A549 (cell line): Measurements from ENCODE around the gene WDHD1. TPM values are rescaled to one million over a fixed set of nuclear protein-coding genes. Genes with fewer than 3 reads are reported as not detected.

Experiments used
- ATAC-seq, 2 experiments: fragments of 200-7000 bp in 1 of 2; fragments of >200 bp in 1 of 2; cut with Nextera tagmentation in 1 of 2; cut with Tn5 transposase in 1 of 2; 3 replicates each; pipeline versions ENCODE4 v1.8.0 to v1.9.1; 2018 to 2020; ENCODE audit warnings: mild to moderate bottlenecking in 1 of 2, moderate library complexity in 1 of 2
- CTCF ChIA-PET: fragments of 300-600 bp; sonication (Branson Sonifier 250); formaldehyde crosslinking; extraction: SDS; loops from one replicate; lab custom pipeline; 2021; ENCODE audit warnings: antibody characterized with exemption, inconsistent platforms; lab: Yijun Ruan, JAX
- POLR2A ChIA-PET: fragments of 350-600 bp; formaldehyde crosslinking; extraction: SDS; loops from one replicate; lab custom pipeline; 2021; ENCODE audit warnings: antibody characterized with exemption, inconsistent platforms; lab: Yijun Ruan, JAX
- DNase-seq, 2 experiments: peaks; one replicate each; pipeline versions ENCODE4 v3.0.0 to v3.0.0-alpha.2; 2011 to 2016; ENCODE audit warnings: low read depth in 1 of 2, low spot score in 1 of 2
- FAIRE-seq: peaks from 2 replicates; lab custom pipeline; 2011; peaks lifted over from hg19 to GRCh38; lab: Jason Lieb, UNC
- H3K27ac ChIP-seq, 2 experiments: fragments of >200 bp; sonication (Bioruptor Twin); formaldehyde crosslinking; 3 replicates each; pipeline ENCODE4 v1.5.1; 2016 to 2017
- H3K4me1 ChIP-seq: fragments of >200 bp; sonication (Bioruptor Twin); formaldehyde crosslinking; 3 replicates; pipeline ENCODE4 v1.6.1; 2016
- H3K4me2 ChIP-seq: fragments of >200 bp; sonication (Bioruptor Twin); formaldehyde crosslinking; 3 replicates; pipeline ENCODE4 v1.6.1; 2016
- H3K4me3 ChIP-seq: fragments of >200 bp; sonication (Bioruptor Twin); formaldehyde crosslinking; 3 replicates; pipeline ENCODE4 v1.5.1; 2016
- H3K9me3 ChIP-seq: fragments of >200 bp; sonication (Bioruptor Twin); formaldehyde crosslinking; 3 replicates; pipeline ENCODE4 v1.6.1; 2016
- BCL3 ChIP-seq: fragments of >200 bp; sonication (Bioruptor Twin); formaldehyde crosslinking; IDR thresholded peaks from 3 replicates; pipeline ENCODE4 v1.6.1; 2016
- BHLHE40 ChIP-seq: IDR thresholded peaks from 2 replicates; pipeline ENCODE4 v1.6.1; 2012; ENCODE audit warnings: low read depth, low read length, inconsistent platforms
- CBX2 ChIP-seq: fragments of 200-600 bp; sonication (generic); IDR thresholded peaks from 2 replicates; pipeline ENCODE4 v1.6.1; 2016; ENCODE audit warnings: low read depth, mild to moderate bottlenecking, borderline replicate concordance
- CBX8 ChIP-seq: fragments of 200-600 bp; sonication (generic); IDR thresholded peaks from 2 replicates; pipeline ENCODE4 v1.6.1; 2016
- CTCF ChIP-seq: fragments of >200 bp; sonication (Bioruptor Twin); formaldehyde crosslinking; IDR thresholded peaks from 3 replicates; pipeline ENCODE4 v1.5.1; 2016
- EP300 ChIP-seq, 2 experiments: fragments of >200 bp; sonication (Bioruptor Twin); formaldehyde crosslinking; IDR thresholded peaks; 2 replicates in 1 of 2; 3 replicates in 1 of 2; pipeline ENCODE4 v1.6.1; 2016 to 2017
- ESRRA ChIP-seq: fragments of 150-350 bp; IDR thresholded peaks from 2 replicates; pipeline ENCODE4 v1.6.1; 2014; ENCODE audit warnings: mild to moderate bottlenecking, low read length, borderline replicate concordance
- FOSB ChIP-seq: fragments of 250-450 bp; sonication (Bioruptor Pico); IDR thresholded peaks from 2 replicates; pipeline ENCODE4 v1.5.0; 2020; ENCODE audit warnings: mild to moderate bottlenecking, moderate library complexity
- GATA3 ChIP-seq: IDR thresholded peaks from 2 replicates; pipeline ENCODE4 v1.6.1; 2012; ENCODE audit warnings: borderline replicate concordance
- PBX3 ChIP-seq: IDR thresholded peaks from 2 replicates; pipeline ENCODE4 v1.6.1; 2012
- POLR2A ChIP-seq: IDR thresholded peaks from 2 replicates; pipeline ENCODE4 v1.6.1; 2012; ENCODE audit warnings: mild to moderate bottlenecking, low read length
- POLR2AphosphoS2 ChIP-seq: conservative IDR thresholded peaks from 2 replicates; pipeline ENCODE4 v1.6.1; 2012; ENCODE audit warnings: low read length, improper control_type of control experiment, inconsistent platforms
- RARB ChIP-seq: fragments of 250-450 bp; sonication (Bioruptor Pico); IDR thresholded peaks from 2 replicates; pipeline ENCODE4 v1.8.0; 2021; ENCODE audit warnings: mild to moderate bottlenecking, moderate library complexity
- SMC3 ChIP-seq: fragments of >200 bp; sonication (Bioruptor Twin); formaldehyde crosslinking; IDR thresholded peaks from 3 replicates; pipeline ENCODE4 v1.6.1; 2018; ENCODE audit warnings: inconsistent platforms
- TFCP2L1 ChIP-seq: fragments of 250-450 bp; sonication (Bioruptor Pico); IDR thresholded peaks from 2 replicates; pipeline ENCODE4 v1.5.0; 2021; ENCODE audit warnings: mild to moderate bottlenecking
- USF2 ChIP-seq: fragments of 450-650 bp; IDR thresholded peaks from 2 replicates; pipeline ENCODE4 v1.6.1; 2014; ENCODE audit warnings: antibody characterized with exemption
- ZC3H11A ChIP-seq: fragments of 450-650 bp; IDR thresholded peaks from 2 replicates; pipeline ENCODE4 v1.6.1; 2014; ENCODE audit warnings: antibody characterized with exemption, mild to moderate bottlenecking
- ZFP36 ChIP-seq: fragments of 450-650 bp; IDR thresholded peaks from 2 replicates; pipeline ENCODE4 v1.6.1; 2014; ENCODE audit warnings: borderline replicate concordance; ENCODE audit not compliant: partially characterized antibody
- WGBS: methylation state at CpG from one replicate; pipeline ENCODE4 v1.1.6; 2017; ENCODE audit errors: missing lambda C conversion rate; 5-methylcytosine and 5-hydroxymethylcytosine counted together
- polyA plus RNA-seq, 4 experiments: library from polyadenylated mRNA; depleted of rRNA in 3 of 4; stranded (reverse); fragments of >200 nt; fragmentation: RNase III in 1 of 4; extraction: RNeasy Plus Mini Kit Qiagen cat#74134 plus additional on column Dnase treatment in 1 of 4; gene quantifications; 2 replicates in 3 of 4; 3 replicates in 1 of 4; pipeline ENCODE4 v1.2.3, GENCODE V29; 2011 to 2017

WDHD1 gene
- polyA plus RNA-seq, 2 of the 4 experiments (the other 2 are of a cell fraction) = 16.3 to 35.6 TPM

GRCh38 chr14:54981698-54982097 is 45.2 kb downstream of the WDHD1 start:
- DNase-seq = peak in 1 of 2 experiments; percentile 13

GRCh38 chr14:54979039-54979438 is 47.9 kb downstream of the WDHD1 start:
- Histone ChIP-seq H3K9me3 (no peaks in the 10 kb centered on the region), H3K4me2 (no peak overlapping the region), H3K4me1 (peaks cover 6% of the 10 kb centered on the region; the same call in 1 of the 3 replicates), H3K27ac (no peak overlapping the region), H3K4me3 (no peak overlapping the region)
- 89% methylated on average over 3 of the region's 3 CpGs for WGBS
- no peak for ATAC-seq
- TF ChIP-seq ZC3H11A (no peak), USF2 (no peak), POLR2A (no peak), FOSB (no peak), ESRRA (no peak)
- ChIA-PET POLR2A (no interaction called here), CTCF (no interaction called here)
- no peak for DNase-seq
- FAIRE-seq = no peak

More at GRCh38 chr14:54981698-54982097, 45.2 kb downstream of the WDHD1 start:
- CTCF ChIA-PET = interaction anchor here (0.5 to 1.7 kb wide), 4 partner anchors 9 to 72 kb away, joined by 3 to 5 read pairs (median 3); no protein-coding TSS in a partner anchor
- TF ChIP-seq GATA3 = no peak
- no peak for TF ChIP-seq POLR2AphosphoS2
- TF ChIP-seq BCL3 = no peak
- no peak for TF ChIP-seq CBX8
- no peak for TF ChIP-seq PBX3
- TF ChIP-seq TFCP2L1 = no peak
- peak; percentile 37 for TF ChIP-seq CTCF
- TF ChIP-seq BHLHE40 = no peak
- TF ChIP-seq CBX2 = no peak
- no peak for TF ChIP-seq RARB (CRISPR knock-in tag)
- TF ChIP-seq EP300 (IDR thresholded peaks at IDR 0.05) = no peak
- no peak for TF ChIP-seq ESRRA
- TF ChIP-seq SMC3 = peak; percentile 24; the same call in 1 of the 3 replicates
- WGBS = 62% methylated on average over 6 of the region's 6 CpGs
- FAIRE-seq = no peak
- POLR2A ChIA-PET = no interaction called here
- Histone ChIP-seq H3K4me2 (no peak overlapping the region), H3K27ac (no peak overlapping the region), H3K4me1 (no peaks in the 10 kb centered on the region; the same call in 2 of the 3 replicates), H3K9me3 (no peaks in the 10 kb centered on the region), H3K4me3 (no peak overlapping the region)
- no peak for ATAC-seq

GRCh38 chr14:54976316-54976715 is 50.6 kb downstream of the WDHD1 start:
- Histone ChIP-seq H3K4me3 (no peak overlapping the region), H3K4me2 (no peak overlapping the region), H3K9me3 (no peaks in the 10 kb centered on the region), H3K27ac (peak overlapping the region in 1 of 2 experiments; percentile 50; a peak in 2 of 6 replicates), H3K4me1 (peaks cover 6% of the 10 kb centered on the region; the same call in 1 of the 3 replicates)
- ATAC-seq = no peak
- DNase-seq = no peak
- POLR2A ChIA-PET = no interaction called here
- 80% methylated on average over 3 of the region's 4 CpGs for WGBS
- peak; percentile 36 for FAIRE-seq
- TF ChIP-seq FOSB = no peak
- TF ChIP-seq ZFP36 = no peak
- TF ChIP-seq POLR2A = no peak
- CTCF ChIA-PET = interaction anchor here (1.1 to 1.6 kb wide), 2 partner anchors 7 to 10 kb away, joined by 3 to 5 read pairs; no protein-coding TSS in a partner anchor
